KG1 (cell line): ENCODE results near the gene GYPA.
"Not testable (repeated sequence)": the region's sequence is repeated elsewhere in the genome, so short reads cannot be mapped to it uniquely, and the experiment has no call there.

ENCODE experiments used
- DNase-seq: peaks from one replicate; lab custom pipeline; 2025; lab: John Stamatoyannopoulos, UW

The GYPA gene

GRCh38 chr4:144129336-144129875, 11.1 kb downstream of the GYPA start:
- not testable (repeated sequence) for DNase-seq

- DNase-seq: not testable (repeated sequence)
Observed at GRCh38 chr4:144128709-144129320, 11.7 kb downstream of the GYPA start.

- not testable (repeated sequence) for DNase-seq
Observed at GRCh38 chr4:144125109-144125508, 15.4 kb downstream of the GYPA start.

GRCh38 chr4:144123982-144124635, 16.4 kb downstream of the GYPA start:
- DNase-seq: not testable (repeated sequence)

DNA sequence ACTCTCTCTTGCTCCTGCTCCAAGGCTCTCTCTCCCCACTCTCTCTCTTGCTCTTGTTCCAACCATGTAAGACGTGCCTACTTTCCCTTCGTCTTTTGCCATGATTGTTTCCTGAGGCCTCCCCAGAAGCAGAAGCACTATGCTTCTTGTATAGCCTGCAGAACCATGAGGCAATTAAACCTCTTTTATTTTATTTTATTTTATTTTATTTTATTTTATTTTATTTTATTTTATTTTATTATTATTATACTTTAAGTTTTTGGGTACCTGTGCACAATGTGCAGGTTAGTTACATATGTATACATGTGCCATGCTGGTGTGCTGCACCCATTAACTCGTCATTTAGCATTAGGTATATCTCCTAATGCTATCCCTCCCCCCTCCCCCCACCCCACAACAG, 17.2 kb downstream of the GYPA start:
- DNase-seq: not testable (repeated sequence)

DNA sequence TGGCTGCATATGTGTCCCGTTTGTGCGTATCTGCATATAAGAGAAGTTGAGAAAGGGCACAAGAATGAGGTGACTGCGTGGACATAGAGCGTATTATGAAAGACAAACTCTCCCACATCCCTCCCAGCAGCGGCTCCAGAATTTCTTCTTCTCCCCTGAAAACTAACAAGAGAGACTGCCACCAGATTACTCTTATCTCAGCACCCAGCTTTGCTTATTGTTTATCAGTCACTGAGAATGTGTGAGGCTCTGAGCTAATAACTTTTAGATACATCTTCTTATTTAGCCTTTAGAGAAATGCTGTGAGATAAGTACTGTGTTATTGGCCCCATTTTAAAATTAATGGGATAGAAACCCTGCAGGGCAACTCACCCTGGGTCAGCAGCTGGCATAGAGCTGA, 20.8 kb downstream of the GYPA start:
- not testable (repeated sequence) for DNase-seq

DNA sequence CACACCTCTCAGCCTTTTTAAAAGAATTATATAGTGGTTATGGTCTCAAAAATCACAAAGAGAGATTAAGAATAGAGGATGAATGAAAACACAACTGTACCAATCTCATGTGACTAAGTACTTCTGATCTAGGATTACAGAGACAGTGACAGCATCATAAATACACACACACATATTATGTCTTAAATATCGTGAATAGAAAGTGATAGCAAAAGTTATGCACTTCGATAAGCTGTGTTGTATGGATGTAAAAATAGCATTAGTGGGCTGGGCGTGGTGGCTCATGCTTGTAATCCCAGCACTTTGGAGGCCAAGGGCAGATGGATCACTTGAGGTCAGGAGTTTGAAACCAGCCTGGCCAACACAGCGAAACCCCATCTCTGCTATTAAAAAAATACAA, 25.0 kb downstream of the GYPA start:
- no peak for DNase-seq

DNA sequence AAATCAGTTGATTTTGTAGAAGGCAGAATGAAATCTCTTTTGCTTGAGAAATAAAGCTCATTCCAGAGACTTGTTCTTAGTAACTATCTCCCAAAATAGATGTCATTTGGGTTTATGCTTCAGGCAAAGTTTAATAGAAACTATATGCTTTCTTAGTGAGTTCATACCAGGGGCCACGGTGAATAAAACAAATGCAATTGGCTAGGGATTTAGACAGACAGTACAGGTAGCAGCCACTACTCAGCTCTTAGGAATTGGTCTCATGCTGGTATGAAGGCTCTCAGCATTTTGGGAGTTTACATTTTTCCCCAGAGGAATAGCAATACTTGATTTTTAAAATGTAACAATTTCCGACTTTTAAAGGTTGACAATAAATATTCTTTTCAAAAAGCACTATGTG, 27.0 kb downstream of the GYPA start:
- no peak for DNase-seq

DNA sequence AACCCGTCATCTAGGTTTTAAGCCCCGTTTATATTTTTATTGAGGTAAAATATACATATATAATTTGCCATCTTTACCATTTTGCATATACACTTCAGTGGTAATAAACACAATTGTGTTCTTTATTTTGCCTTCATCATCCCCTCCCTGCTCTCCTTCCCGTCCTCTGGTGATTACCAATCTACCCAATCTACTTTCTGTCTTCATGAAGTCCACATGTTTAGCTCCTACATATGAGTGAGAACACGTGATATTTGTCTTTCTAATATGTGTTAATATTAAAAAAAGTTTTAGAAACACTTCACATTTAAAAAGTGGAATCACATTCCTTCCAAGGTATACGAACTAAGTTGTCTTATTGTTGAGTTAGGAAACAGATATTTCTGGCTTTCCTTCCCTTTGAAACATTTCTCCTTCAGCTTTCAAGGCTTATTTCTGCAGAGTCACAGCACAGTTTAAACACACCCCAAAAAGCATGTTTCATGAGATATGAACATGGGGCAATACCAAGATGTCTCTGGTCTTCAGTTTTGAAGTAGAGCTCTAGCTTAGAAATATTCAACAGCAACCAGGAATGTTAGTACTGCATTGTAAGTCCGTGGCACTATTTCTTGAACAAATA, 35.9 kb downstream of the GYPA start:
- no peak for DNase-seq

- DNase-seq: not testable (repeated sequence)
Observed at GRCh38 chr4:144097776-144098175, 42.7 kb downstream of the GYPA start.

DNA sequence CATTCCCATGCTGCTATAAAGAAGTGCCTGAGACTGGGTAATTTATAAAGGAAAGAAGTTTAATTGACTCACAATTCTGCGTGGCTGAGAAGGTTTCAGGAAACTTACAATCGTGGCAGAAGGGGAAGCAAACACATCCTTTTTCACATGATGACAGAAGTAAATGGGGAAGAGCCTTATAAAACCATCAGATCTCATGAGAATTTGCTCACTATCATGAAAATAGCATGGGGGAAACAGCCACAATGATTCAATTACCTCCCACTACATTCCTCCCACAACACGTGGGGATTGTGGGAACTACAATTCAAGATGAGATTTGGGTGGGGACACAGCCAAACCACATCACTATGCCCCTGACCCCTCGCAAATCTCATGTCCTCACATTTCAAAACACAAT, 46.5 kb downstream of the GYPA start:
- not testable (repeated sequence) for DNase-seq

GRCh38 chr4:144091181-144091580, 49.3 kb downstream of the GYPA start:
- not testable (repeated sequence) for DNase-seq

GRCh38 chr4:144090744-144091143, 49.8 kb downstream of the GYPA start:
- no peak for DNase-seq

DNA sequence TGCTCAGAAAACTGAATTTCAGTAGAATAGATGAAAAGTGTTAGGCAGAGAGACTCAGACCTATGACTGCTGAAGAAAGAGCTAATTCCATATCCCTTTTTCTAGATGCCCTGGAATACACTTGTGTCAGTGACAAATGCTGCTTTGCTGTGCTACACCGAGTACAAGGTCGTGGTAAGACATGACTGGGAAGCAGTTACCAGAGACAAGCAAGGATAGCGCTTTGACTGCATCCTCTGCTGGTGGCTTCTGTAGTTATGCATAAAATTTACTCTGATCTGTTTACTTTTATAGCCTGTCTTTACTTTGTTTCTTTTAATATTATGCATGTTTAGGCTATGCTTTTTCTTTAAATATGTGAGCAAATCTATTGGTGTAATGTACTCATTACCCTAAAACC, 58.5 kb downstream of the GYPA start:
- DNase-seq: not testable (repeated sequence)

DNA sequence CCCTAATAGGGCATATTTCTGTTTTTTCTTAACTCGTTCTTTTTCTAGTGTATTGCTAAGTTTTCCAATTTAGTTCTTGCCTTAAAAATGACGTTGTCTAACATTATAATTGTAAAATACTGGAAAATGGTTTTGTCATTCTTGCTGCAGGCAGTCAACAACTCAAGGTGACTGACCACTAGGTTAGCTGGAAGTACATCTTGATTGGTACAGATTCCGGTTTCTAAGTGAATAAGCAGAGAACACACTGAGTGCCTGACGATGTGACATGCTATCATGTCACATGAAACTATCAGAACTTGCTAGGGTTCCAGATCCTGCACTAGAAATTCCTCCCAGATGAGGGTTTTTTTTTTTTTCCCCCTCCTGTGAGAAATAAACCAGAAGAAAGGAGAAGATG, 60.4 kb downstream of the GYPA start:
- not testable (repeated sequence) for DNase-seq

DNA sequence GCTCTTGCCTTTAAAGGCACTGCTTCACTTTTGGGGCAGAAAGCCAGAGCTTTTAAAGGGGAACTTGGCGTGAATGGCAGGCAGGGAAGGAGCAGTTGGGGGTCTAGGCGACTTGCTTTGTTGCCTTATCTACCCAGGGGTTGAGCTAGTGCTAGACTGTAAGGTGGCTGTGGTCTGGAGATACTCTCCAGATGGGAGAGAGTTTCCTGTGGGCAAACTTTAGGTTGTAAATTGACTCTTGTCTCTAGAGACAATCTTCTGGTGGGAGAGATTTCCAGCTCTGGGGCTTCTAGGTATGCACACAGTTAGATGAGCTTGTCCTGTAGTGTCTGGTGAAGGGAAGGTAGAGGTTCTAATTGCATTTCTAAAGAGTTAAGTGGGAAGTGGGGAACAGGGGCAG, 61.8 kb downstream of the GYPA start:
- DNase-seq: not testable (repeated sequence)

DNA sequence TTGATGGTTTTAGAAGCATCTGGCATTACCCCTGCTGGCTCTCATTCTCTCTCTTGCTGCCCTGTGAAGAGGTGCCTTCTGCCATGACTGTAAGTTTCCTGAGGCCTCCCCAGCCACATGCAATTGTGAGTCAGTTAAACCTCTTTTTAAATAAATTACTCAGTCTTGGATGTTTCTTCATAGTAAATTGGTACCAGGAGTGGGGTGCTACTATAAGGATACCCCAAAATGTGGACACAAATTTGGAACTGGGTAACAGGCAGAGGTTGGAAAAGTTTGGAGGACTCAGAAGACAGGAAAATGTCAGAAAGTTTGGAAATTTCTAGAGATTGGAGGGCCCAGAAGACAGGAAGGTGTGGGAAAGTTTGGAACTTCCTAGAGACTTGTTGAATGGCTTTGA, 79.0 kb downstream of the GYPA start:
- DNase-seq: not testable (repeated sequence)

GRCh38 chr4:144060234-144060859, 80.2 kb downstream of the GYPA start:
- DNase-seq: not testable (repeated sequence)
